ENCODE measurements around the gene FBLN1.

GRCh38 chr22:45594123-45594941 is 91.6 kb downstream of the FBLN1 start:
- TF ChIP-seq POLR2AphosphoS5 (IDR thresholded peaks at IDR 0.05) (no peak), RAD21 (conservative IDR thresholded peaks at IDR 0.05) (no peak), EZH2 (IDR thresholded peaks at IDR 0.05; ENCODE audit: borderline replicate concordance, insufficient read depth, low read length, poor library complexity, severe bottlenecking) (no peak), REST (IDR thresholded peaks at IDR 0.05; ENCODE audit: borderline replicate concordance) (no peak), SMC3 (conservative IDR thresholded peaks at IDR 0.05; ENCODE audit: poor library complexity) (no peak), EP300 (conservative IDR thresholded peaks at IDR 0.05; ENCODE audit: poor library complexity, severe bottlenecking) (no peak), TAF1 (IDR thresholded peaks at IDR 0.05; ENCODE audit: low read depth) (no peak), MXI1 (conservative IDR thresholded peaks at IDR 0.05; ENCODE audit: poor library complexity, severe bottlenecking) (no peak)
- TF ChIP-seq, protein P1, sequence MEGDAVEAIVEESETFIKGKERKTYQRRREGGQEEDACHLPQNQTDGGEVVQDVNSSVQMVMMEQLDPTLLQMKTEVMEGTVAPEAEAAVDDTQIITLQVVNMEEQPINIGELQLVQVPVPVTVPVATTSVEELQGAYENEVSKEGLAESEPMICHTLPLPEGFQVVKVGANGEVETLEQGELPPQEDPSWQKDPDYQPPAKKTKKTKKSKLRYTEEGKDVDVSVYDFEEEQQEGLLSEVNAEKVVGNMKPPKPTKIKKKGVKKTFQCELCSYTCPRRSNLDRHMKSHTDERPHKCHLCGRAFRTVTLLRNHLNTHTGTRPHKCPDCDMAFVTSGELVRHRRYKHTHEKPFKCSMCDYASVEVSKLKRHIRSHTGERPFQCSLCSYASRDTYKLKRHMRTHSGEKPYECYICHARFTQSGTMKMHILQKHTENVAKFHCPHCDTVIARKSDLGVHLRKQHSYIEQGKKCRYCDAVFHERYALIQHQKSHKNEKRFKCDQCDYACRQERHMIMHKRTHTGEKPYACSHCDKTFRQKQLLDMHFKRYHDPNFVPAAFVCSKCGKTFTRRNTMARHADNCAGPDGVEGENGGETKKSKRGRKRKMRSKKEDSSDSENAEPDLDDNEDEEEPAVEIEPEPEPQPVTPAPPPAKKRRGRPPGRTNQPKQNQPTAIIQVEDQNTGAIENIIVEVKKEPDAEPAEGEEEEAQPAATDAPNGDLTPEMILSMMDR (IDR thresholded peaks at IDR 0.05; ENCODE audit: poor library complexity, severe bottlenecking), result no peak

Measured in neural cell (in vitro differentiated cells).